ENCODE results near the gene FOSL1.

Gene FOSL1

GRCh38 chr11:65894034-65894591, 6.1 kb downstream of the FOSL1 start:
- DNase-seq: no peak

- DNase-seq: no peak
Observed at GRCh38 chr11:65892661-65893317, 7.4 kb downstream of the FOSL1 start.

GRCh38 chr11:65892137-65892540, 8.0 kb downstream of the FOSL1 start:
- peak; percentile 41 for DNase-seq

- DNase-seq: peak; percentile 47
Observed at GRCh38 chr11:65891219-65892136, 8.7 kb downstream of the FOSL1 start.

- DNase-seq: peak; percentile 99
Observed at GRCh38 chr11:65890324-65891218, 9.6 kb downstream of the FOSL1 start, which contains the start of gene CCDC85B. Gene CCDC85B (plus strand): TSS chr11:65890673. CDS start chr11:65890784, 111 bp downstream.

- DNase-seq: peak; percentile 94
Observed at GRCh38 chr11:65888163-65888814, 11.9 kb downstream of the FOSL1 start, which contains the start of gene FIBP. Gene FIBP (minus strand): TSS chr11:65888471. CDS start chr11:65888418, 53 bp downstream.

- no peak for DNase-seq
Observed at GRCh38 chr11:65887723-65888162, 12.4 kb downstream of the FOSL1 start.

- DNase-seq: no peak
Observed at GRCh38 chr11:65886826-65887722, 13.1 kb downstream of the FOSL1 start.

- DNase-seq: no peak
Observed at GRCh38 chr11:65885808-65886536, 14.2 kb downstream of the FOSL1 start.

- DNase-seq: no peak
Observed at GRCh38 chr11:65885231-65885630, 15.0 kb downstream of the FOSL1 start.

- peak; percentile 82 for DNase-seq
Observed at GRCh38 chr11:65884716-65885092, 15.5 kb downstream of the FOSL1 start.

GRCh38 chr11:65883786-65884715, 16.1 kb downstream of the FOSL1 start:
- DNase-seq: no peak

- DNase-seq: no peak
Observed at GRCh38 chr11:65883058-65883761, 17.0 kb downstream of the FOSL1 start.

- DNase-seq: no peak
Observed at GRCh38 chr11:65882120-65883057, 17.8 kb downstream of the FOSL1 start.

- DNase-seq: no peak
Observed at GRCh38 chr11:65880844-65881421, 19.3 kb downstream of the FOSL1 start.

GRCh38 chr11:65880027-65880426, 20.2 kb downstream of the FOSL1 start:
- no peak for DNase-seq

GRCh38 chr11:65879617-65880016, 20.6 kb downstream of the FOSL1 start, which contains the start of gene CTSW:
Gene CTSW (plus strand): TSS chr11:65879837. CDS start chr11:65879855, 18 bp downstream.
- DNase-seq: peak; percentile 39
